Chondrocyte (in vitro differentiated cells): Measurements from ENCODE around the gene PAX5. TPM values are rescaled to one million over a fixed set of nuclear protein-coding genes. Genes with fewer than 3 reads are reported as not detected.

Experiments used
- DNase-seq: peaks from one replicate; pipeline ENCODE4 v3.0.0; 2021; ENCODE audit warnings: mixed read lengths, low spot score
- H3K27ac Mint-ChIP-seq: one replicate; pipeline ENCODE4 v1.8.0; 2021; ENCODE audit warnings: mild to moderate bottlenecking, moderate library complexity, mixed read lengths; ENCODE audit not compliant: unreplicated experiment
- H3K27me3 Mint-ChIP-seq: 2 replicates; pipeline ENCODE4 v1.8.0; 2021; ENCODE audit warnings: low read depth, mixed read lengths
- H3K36me3 Mint-ChIP-seq: 2 replicates; pipeline ENCODE4 v1.8.0; 2021; ENCODE audit warnings: low read depth, mixed read lengths
- H3K4me1 Mint-ChIP-seq: 2 replicates; pipeline ENCODE4 v1.8.0; 2021; ENCODE audit warnings: low read depth, mild to moderate bottlenecking, mixed read lengths
- H3K4me3 Mint-ChIP-seq: one replicate; pipeline ENCODE4 v1.8.0; 2021; ENCODE audit warnings: mild to moderate bottlenecking, moderate library complexity, mixed read lengths; ENCODE audit not compliant: unreplicated experiment
- H3K9me3 Mint-ChIP-seq: 2 replicates; pipeline ENCODE4 v1.8.0; 2021; ENCODE audit warnings: low read depth, mixed read lengths
- total RNA-seq: library from RNA; stranded (reverse); gene quantifications from 3 replicates; pipeline ENCODE4 v1.2.1, GENCODE V29; 2021
- TF ChIP-seq, protein P1 (sequence below): fragments of 200-600 bp; sonication (generic); IDR thresholded peaks from 2 replicates; pipeline ENCODE4 v1.5.0; 2021; ENCODE audit warnings: antibody characterized with exemption, mild to moderate bottlenecking, moderate library complexity

PAX5 gene
- total RNA-seq, 1 donor from 2014 or later = not detected

DNA sequence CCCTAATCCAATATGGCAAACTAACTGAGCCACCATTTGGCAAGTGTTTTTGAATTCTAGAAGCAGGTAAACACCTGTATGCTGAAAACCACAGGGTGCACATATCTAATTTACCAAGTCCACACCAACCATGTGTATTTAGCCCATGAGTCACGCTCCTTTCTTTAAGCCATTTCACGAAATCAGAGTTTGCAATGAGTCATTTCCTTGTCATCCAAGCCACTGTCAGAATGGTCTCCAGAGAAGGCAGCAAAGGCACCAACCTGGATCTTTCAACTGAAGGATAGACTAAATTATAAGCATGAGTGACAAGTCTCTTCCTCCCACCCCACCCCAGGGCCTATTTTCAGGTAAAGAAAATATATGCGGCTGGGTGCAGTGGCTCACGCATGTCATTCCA is 110.0 kb downstream of the PAX5 start:
- Mint-ChIP-seq H3K36me3 (peaks cover 2% of the 10 kb centered on the region), H3K4me1 (peaks cover 30% of the 10 kb centered on the region), H3K4me3 (no peak overlapping the region), H3K9me3 (no peaks in the 10 kb centered on the region), H3K27ac (no peak overlapping the region), H3K27me3 (peaks cover 5% of the 10 kb centered on the region)
- TF ChIP-seq, protein P1, sequence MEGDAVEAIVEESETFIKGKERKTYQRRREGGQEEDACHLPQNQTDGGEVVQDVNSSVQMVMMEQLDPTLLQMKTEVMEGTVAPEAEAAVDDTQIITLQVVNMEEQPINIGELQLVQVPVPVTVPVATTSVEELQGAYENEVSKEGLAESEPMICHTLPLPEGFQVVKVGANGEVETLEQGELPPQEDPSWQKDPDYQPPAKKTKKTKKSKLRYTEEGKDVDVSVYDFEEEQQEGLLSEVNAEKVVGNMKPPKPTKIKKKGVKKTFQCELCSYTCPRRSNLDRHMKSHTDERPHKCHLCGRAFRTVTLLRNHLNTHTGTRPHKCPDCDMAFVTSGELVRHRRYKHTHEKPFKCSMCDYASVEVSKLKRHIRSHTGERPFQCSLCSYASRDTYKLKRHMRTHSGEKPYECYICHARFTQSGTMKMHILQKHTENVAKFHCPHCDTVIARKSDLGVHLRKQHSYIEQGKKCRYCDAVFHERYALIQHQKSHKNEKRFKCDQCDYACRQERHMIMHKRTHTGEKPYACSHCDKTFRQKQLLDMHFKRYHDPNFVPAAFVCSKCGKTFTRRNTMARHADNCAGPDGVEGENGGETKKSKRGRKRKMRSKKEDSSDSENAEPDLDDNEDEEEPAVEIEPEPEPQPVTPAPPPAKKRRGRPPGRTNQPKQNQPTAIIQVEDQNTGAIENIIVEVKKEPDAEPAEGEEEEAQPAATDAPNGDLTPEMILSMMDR = no peak
- DNase-seq = no peak

DNA sequence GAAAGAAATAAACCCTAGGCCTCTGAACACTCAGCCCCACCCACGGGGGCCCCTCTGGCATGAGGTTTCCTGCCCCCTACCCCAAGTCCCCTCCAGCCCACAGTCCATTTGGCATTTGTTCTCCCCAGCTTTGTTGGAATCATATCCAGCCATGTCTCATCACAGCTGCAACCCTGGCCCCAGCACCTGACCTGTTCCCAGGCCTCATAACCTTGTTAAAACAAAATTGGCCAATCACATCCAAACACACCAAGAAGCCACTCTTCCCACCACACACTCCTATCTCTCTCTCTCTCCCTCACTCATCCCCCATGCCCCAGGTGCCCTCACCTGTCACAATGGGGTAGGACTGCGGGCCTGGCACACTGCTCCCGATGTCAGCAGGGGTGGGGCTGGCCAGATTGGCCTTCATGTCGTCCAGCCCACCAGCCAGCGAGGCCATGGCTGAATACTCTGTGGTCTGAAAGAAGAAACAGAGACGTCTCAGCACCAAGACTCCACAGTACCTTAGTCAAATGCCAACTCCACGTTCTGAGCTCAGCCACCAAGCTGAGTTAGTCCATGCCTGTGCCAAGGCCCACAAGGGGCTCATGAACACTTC is 110.9 kb downstream of the PAX5 start:
- H3K4me3 Mint-ChIP-seq = no peak overlapping the region
- H3K4me1 Mint-ChIP-seq = peaks cover 24% of the 10 kb centered on the region
- no peaks in the 10 kb centered on the region for H3K9me3 Mint-ChIP-seq
- peaks cover 4% of the 10 kb centered on the region for H3K27me3 Mint-ChIP-seq
- no peak for DNase-seq
- peaks cover 4% of the 10 kb centered on the region for H3K36me3 Mint-ChIP-seq
- TF ChIP-seq, protein P1 = no peak
- no peak overlapping the region for H3K27ac Mint-ChIP-seq

DNA sequence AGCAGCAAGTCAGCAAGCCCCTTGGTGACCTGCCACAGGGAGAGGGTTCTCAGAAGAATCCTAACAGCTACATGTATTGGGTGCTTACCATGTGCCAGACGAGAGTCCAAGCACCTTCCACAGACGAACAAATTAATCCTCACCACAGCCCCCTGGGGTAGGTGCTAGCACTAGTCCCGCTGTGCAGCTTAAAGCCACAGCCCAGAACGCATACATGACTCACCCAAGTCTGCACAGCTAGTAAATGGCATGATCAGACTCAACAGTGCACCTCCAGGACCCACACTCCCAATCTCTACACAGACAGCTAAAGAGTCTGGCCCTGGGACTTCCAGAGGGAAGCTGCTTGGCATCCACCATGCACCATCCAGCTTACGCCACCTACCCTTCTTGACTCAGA is 111.5 kb downstream of the PAX5 start:
- H3K4me3 Mint-ChIP-seq = no peak overlapping the region
- H3K27me3 Mint-ChIP-seq = peaks cover 9% of the 10 kb centered on the region
- TF ChIP-seq, protein P1 = no peak
- no peak for DNase-seq
- H3K36me3 Mint-ChIP-seq = peaks cover 4% of the 10 kb centered on the region
- H3K27ac Mint-ChIP-seq = no peak overlapping the region
- H3K9me3 Mint-ChIP-seq = no peaks in the 10 kb centered on the region
- H3K4me1 Mint-ChIP-seq = peaks cover 24% of the 10 kb centered on the region

DNA sequence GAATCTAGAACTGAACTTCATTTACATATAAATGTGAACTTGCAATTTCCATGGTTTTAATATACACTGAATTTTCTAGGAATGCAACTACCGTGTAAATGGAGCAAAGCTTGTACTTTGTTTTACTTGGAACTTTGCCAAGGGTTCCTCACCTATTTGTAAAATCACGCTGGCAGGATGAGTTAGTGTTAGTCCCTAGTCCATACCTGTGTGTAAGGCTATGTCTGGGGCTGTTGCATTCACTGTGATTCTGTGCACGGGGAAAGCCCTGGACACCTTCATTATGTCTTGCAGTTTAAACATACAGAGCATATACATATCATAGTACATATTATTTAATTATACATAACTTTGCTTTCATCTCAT is 119.9 kb downstream of the PAX5 start:
- H3K9me3 Mint-ChIP-seq = peaks cover 2% of the 10 kb centered on the region
- no peak overlapping the region for H3K27ac Mint-ChIP-seq
- H3K4me3 Mint-ChIP-seq = no peak overlapping the region
- no peak for DNase-seq
- TF ChIP-seq, protein P1 = no peak
- no peaks in the 10 kb centered on the region for H3K4me1 Mint-ChIP-seq
- H3K27me3 Mint-ChIP-seq = peaks cover 33% of the 10 kb centered on the region
- peaks cover 2% of the 10 kb centered on the region for H3K36me3 Mint-ChIP-seq

DNA sequence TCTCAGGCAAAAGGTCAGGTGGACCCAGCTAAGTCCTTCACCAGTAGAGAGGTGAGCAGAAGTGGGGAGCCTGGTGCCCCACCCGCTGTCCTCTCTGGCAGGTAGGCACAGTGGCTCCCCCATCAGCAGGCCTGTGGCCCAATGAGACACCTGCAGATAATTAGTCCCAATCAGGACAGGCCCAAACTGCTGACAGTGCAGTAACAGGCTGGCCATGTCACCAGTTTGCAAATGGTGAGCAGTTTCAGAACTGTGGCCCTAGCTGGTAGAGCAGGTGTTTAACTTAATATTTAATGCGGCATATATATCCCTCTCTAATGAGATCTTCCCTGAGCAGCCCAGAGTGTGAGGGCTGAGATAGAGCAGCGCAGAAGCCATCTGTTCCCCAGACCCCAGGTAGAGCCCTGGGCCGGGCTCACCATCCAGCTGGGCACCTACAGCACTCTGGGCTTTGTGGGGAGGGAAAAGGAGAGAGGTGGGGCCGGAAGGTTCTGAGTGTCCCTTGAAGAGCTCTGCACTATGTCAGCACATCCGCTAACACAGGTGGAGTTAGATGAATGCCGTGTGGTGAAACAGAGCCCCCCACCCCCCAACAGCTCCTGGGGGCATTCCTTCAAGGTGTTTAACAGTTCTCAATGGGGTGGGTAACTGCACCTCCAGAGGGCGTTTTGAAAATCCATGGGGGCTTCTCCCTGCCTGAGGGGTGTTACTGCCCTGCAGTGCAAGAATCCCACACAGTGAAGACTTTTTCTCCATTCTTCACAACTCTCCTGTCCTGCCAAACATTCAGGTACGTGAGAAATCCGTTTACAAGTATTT is 120.5 kb downstream of the PAX5 start:
- Mint-ChIP-seq H3K27me3 (peaks cover 37% of the 10 kb centered on the region), H3K27ac (no peak overlapping the region), H3K9me3 (peaks cover 2% of the 10 kb centered on the region), H3K4me1 (no peaks in the 10 kb centered on the region), H3K36me3 (peaks cover 2% of the 10 kb centered on the region), H3K4me3 (no peak overlapping the region)
- TF ChIP-seq, protein P1 = peak; percentile 31
- DNase-seq = no peak
